ENCODE data around the gene ITCH.
A peak's percentile ranks its signal among the peaks of the same experiment; 100 is the strongest.

- TF ChIP-seq CTCF (IDR thresholded peaks at IDR 0.05) (peak in 3 of 4 experiments; percentile 57 to 62 (median 59)), POLR2AphosphoS5 (IDR thresholded peaks at IDR 0.05) (peak; percentile 5), POLR2A (IDR thresholded peaks at IDR 0.05) (no peak)
Measured at GRCh38 chr20:34538671-34539123, 175.6 kb downstream of the ITCH start.

Data from prostate gland (tissue), 2 donors.